Left lung (tissue), 10 donors: ENCODE data around the gene FBXW7. TPM values are rescaled to one million over a fixed set of nuclear protein-coding genes. Genes with fewer than 3 reads are reported as not detected.

Experiments used
- ATAC-seq: fragments of 200-7000 bp; cut with Tn5 transposase; one replicate; pipeline ENCODE4 v1.9.1; 2020; ENCODE audit warnings: moderate library complexity
- DNase-seq, 4 donors: peaks; one replicate each; pipeline ENCODE4 v3.0.0-alpha.2; 2013 to 2020
- H3K27ac ChIP-seq, 2 donors: fragments of 200-600 bp; sonication (generic) in 1 of 2; one replicate each; pipeline versions ENCODE4 v1.5.0 to v1.8.0; 2020 to 2021
- H3K27me3 ChIP-seq, 2 donors: fragments of 200-600 bp; sonication (generic) in 1 of 2; one replicate each; pipeline versions ENCODE4 v1.5.0 to v1.8.0; 2020 to 2021
- H3K36me3 ChIP-seq, 2 donors: fragments of 200-600 bp; sonication (generic) in 1 of 2; one replicate each; pipeline versions ENCODE4 v1.5.0 to v1.8.0; 2020 to 2021
- H3K4me1 ChIP-seq, 2 donors: fragments of 200-600 bp; one replicate each; pipeline ENCODE4 v1.8.0; 2021
- H3K4me3 ChIP-seq, 2 donors: fragments of 200-600 bp; sonication (generic) in 1 of 2; one replicate each; pipeline versions ENCODE4 v1.5.0 to v1.8.0; 2020 to 2021; ENCODE audit warnings: mild to moderate bottlenecking in 1 of 2
- H3K9me3 ChIP-seq, 2 donors: fragments of 200-600 bp; sonication (generic) in 1 of 2; one replicate each; pipeline versions ENCODE4 v1.5.0 to v1.8.0; 2020 to 2021
- CTCF ChIP-seq, 2 donors: fragments of 200-600 bp; sonication (generic) in 1 of 2; IDR thresholded peaks; one replicate each; pipeline versions ENCODE4 v1.5.0 to v1.8.0; 2021; ENCODE audit warnings: antibody characterized with exemption in 2 of 2
- intact Hi-C, 2 donors: fragments of 100-400 bp; cut with DNase I; formaldehyde crosslinking; loops; one replicate each; pipeline versions ENCODE4 v1.11.2 to v1.14.2; 2022
- polyA plus RNA-seq, 6 donors: library from polyadenylated mRNA; unstranded; fragments of 120-200 nt; gene quantifications; one replicate each; pipeline ENCODE4 v1.2.1, GENCODE V29; 2013; ENCODE audit not compliant: insufficient read length in 6 of 6
- total RNA-seq, 2 donors: library from RNA; stranded (reverse); fragmentation: NEBNext Ultra II Directional; extraction: Animal tissue kit (Norgen Biotek cat#: 25700); gene quantifications; one replicate each; pipeline ENCODE4 v1.2.1, GENCODE V29; 2021
- donor health status: DM: no; HTN: yes; CAD: no.
- donor health status: DM: no; HTN: no; CAD: no.

The FBXW7 gene
- total and polyA plus RNA-seq, 8 donors, result 29.0 to 39.7 (median 34.7) TPM

GRCh38 chr4:152443859-152444258 lies 92.0 kb downstream of the FBXW7 start:
- Histone ChIP-seq H3K27me3 (no peaks in the 10 kb centered on the region), H3K4me3 (no peak overlapping the region), H3K4me1 (no peaks in the 10 kb centered on the region), H3K36me3 (no peaks in the 10 kb centered on the region), H3K27ac (no peak overlapping the region), H3K9me3 (no peaks in the 10 kb centered on the region)
- no peak for DNase-seq
- TF ChIP-seq CTCF (IDR thresholded peaks at IDR 0.05), result no peak
- intact Hi-C loops, result no loop called here
- no peak for ATAC-seq

GRCh38 chr4:152437561-152437960 lies 98.3 kb downstream of the FBXW7 start:
- no peak for DNase-seq
- Histone ChIP-seq H3K27ac (no peak overlapping the region), H3K36me3 (no peaks in the 10 kb centered on the region), H3K9me3 (peaks cover 0 to 5% of the 10 kb centered on the region in 2 donors), H3K4me3 (no peak overlapping the region), H3K4me1 (peaks cover 0 to 6% of the 10 kb centered on the region in 2 donors), H3K27me3 (no peaks in the 10 kb centered on the region)
- intact Hi-C loops, result no loop called here
- no peak for ATAC-seq
- TF ChIP-seq CTCF (IDR thresholded peaks at IDR 0.05), result no peak

- ATAC-seq (no peak), DNase-seq (no peak)
- Histone ChIP-seq H3K27me3 (no peaks in the 10 kb centered on the region), H3K36me3 (no peaks in the 10 kb centered on the region), H3K9me3 (peaks cover 0 to 5% of the 10 kb centered on the region in 2 donors), H3K27ac (no peak overlapping the region), H3K4me3 (no peak overlapping the region), H3K4me1 (peaks cover 0 to 11% of the 10 kb centered on the region in 2 donors)
- intact Hi-C loops, result no loop called here
- TF ChIP-seq CTCF (IDR thresholded peaks at IDR 0.05), result no peak
Measured at GRCh38 chr4:152436384-152436783, 99.5 kb downstream of the FBXW7 start.

GRCh38 chr4:152434011-152434410 lies 101.9 kb downstream of the FBXW7 start:
- no peak for DNase-seq
- no peaks in the 10 kb centered on the region for H3K27me3 ChIP-seq
- ATAC-seq, result no peak
- H3K4me3 ChIP-seq, result no peak overlapping the region
- no peak overlapping the region for H3K27ac ChIP-seq
- H3K9me3 ChIP-seq, result peaks cover 0 to 5% of the 10 kb centered on the region in 2 donors
- peaks cover 0 to 16% of the 10 kb centered on the region in 2 donors for H3K4me1 ChIP-seq
- no peaks in the 10 kb centered on the region for H3K36me3 ChIP-seq
- TF ChIP-seq CTCF (IDR thresholded peaks at IDR 0.05), result no peak
- intact Hi-C loops, result no loop called here

GRCh38 chr4:152431784-152432183 lies 104.1 kb downstream of the FBXW7 start:
- H3K27me3 ChIP-seq, result no peaks in the 10 kb centered on the region
- DNase-seq, result no peak
- peaks cover 0 to 16% of the 10 kb centered on the region in 2 donors for H3K4me1 ChIP-seq
- no peak for TF ChIP-seq CTCF (IDR thresholded peaks at IDR 0.05)
- intact Hi-C loops, result no loop called here
- no peak overlapping the region for H3K27ac ChIP-seq
- no peak for ATAC-seq
- H3K36me3 ChIP-seq, result peaks cover 0 to 4% of the 10 kb centered on the region in 2 donors
- no peak overlapping the region for H3K4me3 ChIP-seq
- H3K9me3 ChIP-seq, result peaks cover 0 to 4% of the 10 kb centered on the region in 2 donors
